Caki2 (cell line): ENCODE measurements around the gene DCAF4. TPM values are rescaled to one million over a fixed set of nuclear protein-coding genes. Genes with fewer than 3 reads are reported as not detected.

Experiments
- DNase-seq: peaks from one replicate; pipeline ENCODE4 v3.0.0-alpha.2; 2015; ENCODE audit warnings: low read depth
- in situ Hi-C: cut with HindIII; loops from 2 replicates; pipeline ENCODE4 v1.10.0; 2016; ENCODE audit warnings: low sequenced_read_pairs, low pct_unique_long_range_greater_than_20kb, mixed read lengths
- total RNA-seq: library from RNA; depleted of rRNA; stranded (reverse); fragments of >200 nt; shearing (Covaris generic); gene quantifications from 2 replicates; pipeline ENCODE4 v1.2.3, GENCODE V29; 2014; ENCODE audit warnings: low replicate concordance

Gene DCAF4
- total RNA-seq, 1 experiment from 2014 or later = 9.4 TPM

- in situ Hi-C loops = no loop called here
- DNase-seq = no peak
These were observed 6.3 kb upstream of the DCAF4 start for GRCh38 chr14:72920008-72920407.

GRCh38 chr14:72921396-72921795 lies 4.9 kb upstream of the DCAF4 start:
- in situ Hi-C loops = no loop called here
- no peak for DNase-seq

- DNase-seq = peak; percentile 47
- in situ Hi-C loops = no loop called here
These were observed 1.9 kb upstream of the DCAF4 start for GRCh38 chr14:72924337-72924736.

GRCh38 chr14:72925171-72925759 lies 999 bp upstream of the DCAF4 start:
- in situ Hi-C loops = no loop called here
- DNase-seq = no peak

- in situ Hi-C loops = no loop called here
These were observed 411 bp upstream of the DCAF4 start for GRCh38 chr14:72925815-72926291.

GRCh38 chr14:72928872-72929271 lies 2.6 kb downstream of the DCAF4 start:
- in situ Hi-C loops = no loop called here
- DNase-seq = no peak

More at GRCh38 chr14:72925815-72926291, 411 bp upstream of the DCAF4 start:
- DNase-seq = no peak

- no peak for DNase-seq
- in situ Hi-C loops = no loop called here
These were observed 3.2 kb downstream of the DCAF4 start for GRCh38 chr14:72929316-72930080.

- in situ Hi-C loops = no loop called here
These were observed 6.6 kb downstream of the DCAF4 start for GRCh38 chr14:72932893-72933292.

GRCh38 chr14:72939630-72940029 lies 13.4 kb downstream of the DCAF4 start:
- no peak for DNase-seq
- in situ Hi-C loops = no loop called here

More at GRCh38 chr14:72932893-72933292, 6.6 kb downstream of the DCAF4 start:
- DNase-seq = no peak

GRCh38 chr14:72941286-72941985 lies 15.2 kb downstream of the DCAF4 start:
- DNase-seq = no peak
- in situ Hi-C loops = no loop called here

- in situ Hi-C loops = no loop called here
These were observed 16.7 kb downstream of the DCAF4 start for GRCh38 chr14:72942934-72943333.

GRCh38 chr14:72943876-72944430 lies 17.7 kb downstream of the DCAF4 start:
- DNase-seq = no peak
- in situ Hi-C loops = no loop called here

More at GRCh38 chr14:72942934-72943333, 16.7 kb downstream of the DCAF4 start:
- DNase-seq = no peak

- DNase-seq = no peak
- in situ Hi-C loops = no loop called here
These were observed 19.2 kb downstream of the DCAF4 start for GRCh38 chr14:72945356-72946027.

GRCh38 chr14:72946491-72946890 lies 20.2 kb downstream of the DCAF4 start:
- no peak for DNase-seq
- in situ Hi-C loops = no loop called here

GRCh38 chr14:72947366-72948160 lies 21.3 kb downstream of the DCAF4 start:
- DNase-seq = no peak
- in situ Hi-C loops = no loop called here

GRCh38 chr14:72948481-72949138 lies 22.3 kb downstream of the DCAF4 start:
- in situ Hi-C loops = no loop called here
- DNase-seq = peak; percentile 28

GRCh38 chr14:72952171-72952570 lies 25.9 kb downstream of the DCAF4 start:
- in situ Hi-C loops = no loop called here
- DNase-seq = no peak
